NCI-H69 (cell line): Measurements from ENCODE around the gene CRYBB1.

Experiments used
- DNase-seq: peaks from one replicate; lab custom pipeline; 2025; lab: John Stamatoyannopoulos, UW

The CRYBB1 gene

GRCh38 chr22:26577081-26577480 is 40.7 kb downstream of the CRYBB1 start:
- no peak for DNase-seq

- DNase-seq = no peak
These were observed 41.7 kb downstream of the CRYBB1 start for GRCh38 chr22:26576026-26576680.

GRCh38 chr22:26574001-26574723 is 43.7 kb downstream of the CRYBB1 start:
- DNase-seq = no peak

- peak; percentile 15 for DNase-seq
These were observed 44.7 kb downstream of the CRYBB1 start for GRCh38 chr22:26573026-26573662.

- DNase-seq = no peak
These were observed 46.8 kb downstream of the CRYBB1 start for GRCh38 chr22:26570864-26571525.

GRCh38 chr22:26570115-26570514 is 47.7 kb downstream of the CRYBB1 start:
- no peak for DNase-seq

GRCh38 chr22:26568207-26568706 is 49.6 kb downstream of the CRYBB1 start:
- peak; percentile 95 for DNase-seq

- no peak for DNase-seq
These were observed 50.2 kb downstream of the CRYBB1 start for GRCh38 chr22:26567610-26568009.

- DNase-seq = no peak
These were observed 50.8 kb downstream of the CRYBB1 start for GRCh38 chr22:26566994-26567393.

GRCh38 chr22:26565889-26566288 is 51.9 kb downstream of the CRYBB1 start:
- no peak for DNase-seq

- no peak for DNase-seq
These were observed 52.6 kb downstream of the CRYBB1 start for GRCh38 chr22:26565181-26565580.

GRCh38 chr22:26564672-26565071 is 53.2 kb downstream of the CRYBB1 start:
- peak; percentile 13 for DNase-seq

GRCh38 chr22:26564181-26564580 is 53.6 kb downstream of the CRYBB1 start:
- no peak for DNase-seq

GRCh38 chr22:26563022-26563421 is 54.8 kb downstream of the CRYBB1 start:
- DNase-seq = no peak

GRCh38 chr22:26561756-26562417 is 55.9 kb downstream of the CRYBB1 start:
- DNase-seq = no peak

GRCh38 chr22:26559961-26560575 is 57.8 kb downstream of the CRYBB1 start:
- no peak for DNase-seq

- peak; percentile 46 for DNase-seq
These were observed 59.5 kb downstream of the CRYBB1 start for GRCh38 chr22:26558248-26558895.

GRCh38 chr22:26556904-26557303 is 60.9 kb downstream of the CRYBB1 start:
- peak; percentile 8 for DNase-seq

GRCh38 chr22:26555478-26555877 is 62.3 kb downstream of the CRYBB1 start:
- no peak for DNase-seq

GRCh38 chr22:26554956-26555355 is 62.9 kb downstream of the CRYBB1 start:
- DNase-seq = no peak
